Common myeloid progenitor, CD34-positive (primary cell): Measurements from ENCODE around the gene CAPN2.

Source experiments
- CTCF ChIA-PET: fragments of 350-600 bp; sonication (Branson Sonifier 250); formaldehyde crosslinking; loops from one replicate; lab custom pipeline; 2021; ENCODE audit warnings: antibody characterized with exemption; lab: Charles Lee
- POLR2A ChIA-PET: fragments of 350-600 bp; sonication (Branson Sonifier 250); formaldehyde crosslinking; loops from one replicate; lab custom pipeline; 2021; ENCODE audit warnings: antibody characterized with exemption; lab: Charles Lee
- DNase-seq, 3 donors: peaks; one replicate each; pipeline versions ENCODE4 v3.0.0 to v3.0.0-alpha.2; 2013
- H3K27ac ChIP-seq, 2 experiments: 1 replicate in 1 of 2; 2 replicates in 1 of 2; pipeline ENCODE4 v1.7.0; 2013; ENCODE audit warnings: inconsistent platforms in 2 of 2, low read length in 2 of 2, mild to moderate bottlenecking in 2 of 2, low read depth in 1 of 2, moderate library complexity in 1 of 2; ENCODE audit not compliant: severe bottlenecking in 2 of 2, insufficient read depth in 1 of 2, poor library complexity in 1 of 2
- H3K27me3 ChIP-seq, 5 experiments: replicated peaks in 2 of 5; 1 replicate in 3 of 5; 2 replicates in 2 of 5; pipeline versions ENCODE4 v1.6.1 to v1.7.0; 2013; ENCODE audit warnings: low read length in 4 of 5, mild to moderate bottlenecking in 2 of 5, moderate library complexity in 2 of 5, inconsistent platforms in 1 of 5; ENCODE audit not compliant: insufficient read depth in 5 of 5, control insufficient read depth in 4 of 5
- H3K36me3 ChIP-seq, 4 experiments: 1 replicate in 2 of 4; 2 replicates in 2 of 4; pipeline versions ENCODE4 v1.6.1 to v1.7.0; 2013; ENCODE audit warnings: low read length in 3 of 4, control low read depth in 1 of 4, mild to moderate bottlenecking in 1 of 4; ENCODE audit not compliant: control insufficient read depth in 4 of 4, insufficient read depth in 4 of 4
- H3K4me1 ChIP-seq, 4 experiments: 1 replicate in 3 of 4; 2 replicates in 1 of 4; pipeline versions ENCODE4 v1.6.1 to v1.7.1; 2013; ENCODE audit warnings: low read length in 3 of 4, mild to moderate bottlenecking in 3 of 4, control low read depth in 1 of 4, inconsistent platforms in 1 of 4, moderate library complexity in 1 of 4; ENCODE audit not compliant: control insufficient read depth in 4 of 4, insufficient read depth in 4 of 4; ENCODE audit errors: control extremely low read depth in 1 of 4
- H3K4me3 ChIP-seq, 7 experiments: 1 replicate in 4 of 7; 2 replicates in 3 of 7; pipeline versions ENCODE4 v1.5.1 to v1.7.0; 2013; ENCODE audit warnings: mild to moderate bottlenecking in 7 of 7, low read length in 6 of 7, moderate library complexity in 6 of 7, inconsistent platforms in 2 of 7, low read depth in 2 of 7, control low read depth in 1 of 7; ENCODE audit not compliant: insufficient read depth in 4 of 7, control insufficient read depth in 1 of 7; ENCODE audit errors: extremely low read depth in 1 of 7
- H3K9me3 ChIP-seq, 5 experiments: 1 replicate in 4 of 5; 2 replicates in 1 of 5; pipeline versions ENCODE4 v1.6.1 to v1.7.1; 2013; ENCODE audit warnings: low read length in 4 of 5, mild to moderate bottlenecking in 2 of 5, inconsistent platforms in 1 of 5, low read depth in 1 of 5, moderate library complexity in 1 of 5; ENCODE audit not compliant: control insufficient read depth in 4 of 5, insufficient read depth in 2 of 5; ENCODE audit errors: control extremely low read depth in 1 of 5
- WGBS: methylation state at CpG from one replicate; pipeline ENCODE4 v1.1.5; 2013; ENCODE audit not compliant: insufficient coverage; 5-methylcytosine and 5-hydroxymethylcytosine counted together

Gene CAPN2

GRCh38 chr1:223708001-223708359 is 4.4 kb upstream of the CAPN2 start:
- H3K27me3 ChIP-seq, result peaks cover 0 to 2% (median 0%) of the 10 kb centered on the region in 5 experiments
- ChIA-PET CTCF (interaction anchor here (0.8 to 2.3 kb wide), 6 partner anchors 9 to 46 kb away, joined by 3 to 10 read pairs (median 4); no protein-coding TSS in a partner anchor), POLR2A (no interaction called here)
- H3K9me3 ChIP-seq, result no peaks in the 10 kb centered on the region
- no peak overlapping the region for H3K27ac ChIP-seq
- no peaks in the 10 kb centered on the region for H3K36me3 ChIP-seq
- DNase-seq, result no peak
- peaks cover 0 to 16% (median 7%) of the 10 kb centered on the region in 4 experiments for H3K4me1 ChIP-seq
- H3K4me3 ChIP-seq, result no peak overlapping the region
- 85% methylated on average over 5 of the region's 5 CpGs for WGBS

DNA sequence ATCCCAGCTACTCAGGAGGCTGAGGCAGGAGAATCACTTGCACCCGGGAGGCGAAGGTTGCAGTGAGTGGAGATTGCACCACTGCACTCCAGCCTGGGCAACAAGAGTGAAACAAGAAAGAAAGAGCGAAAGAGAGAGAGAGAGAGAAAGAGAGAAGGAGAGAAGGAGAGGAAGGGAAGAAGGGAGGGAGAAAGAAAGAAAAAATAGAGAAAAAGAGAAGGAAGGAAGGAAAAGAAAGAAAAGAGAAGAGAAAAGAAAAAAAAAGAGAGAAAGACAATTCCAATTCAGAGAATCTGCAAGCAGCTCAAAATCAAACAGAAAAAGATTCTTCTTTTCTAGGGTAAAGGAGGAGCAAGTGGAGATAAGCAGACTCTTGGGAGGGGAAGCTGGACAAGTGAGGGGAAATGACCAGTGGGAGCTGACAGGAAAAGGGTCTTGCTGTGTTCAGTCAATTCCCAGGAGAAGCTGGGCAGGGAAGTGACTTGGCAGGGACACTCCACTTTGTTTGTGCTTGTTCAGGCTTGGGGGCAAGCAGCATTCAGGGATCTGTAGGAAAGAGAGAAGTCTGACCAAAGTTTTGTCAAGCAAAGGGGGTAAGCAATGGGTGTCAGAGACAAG is 3.6 kb upstream of the CAPN2 start:
- ChIA-PET CTCF (interaction anchor here (0.6 to 2.3 kb wide), 3 partner anchors 12 to 41 kb away, joined by 3 to 10 read pairs (median 3); no protein-coding TSS in a partner anchor), POLR2A (no interaction called here)
- Histone ChIP-seq H3K27me3 (peaks cover 0 to 2% (median 0%) of the 10 kb centered on the region in 5 experiments), H3K4me3 (no peak overlapping the region), H3K36me3 (no peaks in the 10 kb centered on the region), H3K9me3 (no peaks in the 10 kb centered on the region), H3K4me1 (peaks cover 0 to 20% (median 14%) of the 10 kb centered on the region in 4 experiments), H3K27ac (no peak overlapping the region)
- WGBS, result 98% methylated on average over 3 of the region's 3 CpGs
- DNase-seq, result no peak

DNA sequence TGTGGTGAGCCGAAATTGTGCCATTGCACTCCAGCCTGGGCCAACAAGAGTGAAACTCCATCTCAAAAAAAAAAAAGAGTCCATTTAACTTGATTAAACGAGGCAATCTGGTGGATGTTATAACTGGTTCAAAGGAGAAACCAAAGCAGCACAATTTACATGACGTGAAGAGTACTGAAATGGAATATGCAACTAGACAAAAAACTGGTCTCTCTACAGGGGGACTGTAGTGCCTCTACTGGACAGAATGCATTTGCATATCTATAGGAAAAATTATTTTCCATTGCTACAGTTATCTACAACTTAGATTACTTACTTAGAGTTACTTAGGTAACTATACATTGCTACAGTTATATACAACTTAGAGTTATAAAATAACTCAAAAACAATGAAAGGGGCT is 2.7 kb upstream of the CAPN2 start:
- ChIA-PET POLR2A (no interaction called here), CTCF (interaction anchor here (2.0 to 4.5 kb wide), 2 partner anchors 17 to 40 kb away, joined by 7 to 41 read pairs; no protein-coding TSS in a partner anchor)
- H3K27me3 ChIP-seq, result peaks cover 0 to 2% (median 0%) of the 10 kb centered on the region in 5 experiments
- WGBS, result 80% methylated on average over 1 of the region's 3 CpGs
- H3K36me3 ChIP-seq, result no peaks in the 10 kb centered on the region
- H3K27ac ChIP-seq, result no peak overlapping the region
- no peak for DNase-seq
- H3K4me3 ChIP-seq, result no peak overlapping the region
- H3K9me3 ChIP-seq, result no peaks in the 10 kb centered on the region
- H3K4me1 ChIP-seq, result peaks cover 0 to 20% (median 15%) of the 10 kb centered on the region in 4 experiments

DNA sequence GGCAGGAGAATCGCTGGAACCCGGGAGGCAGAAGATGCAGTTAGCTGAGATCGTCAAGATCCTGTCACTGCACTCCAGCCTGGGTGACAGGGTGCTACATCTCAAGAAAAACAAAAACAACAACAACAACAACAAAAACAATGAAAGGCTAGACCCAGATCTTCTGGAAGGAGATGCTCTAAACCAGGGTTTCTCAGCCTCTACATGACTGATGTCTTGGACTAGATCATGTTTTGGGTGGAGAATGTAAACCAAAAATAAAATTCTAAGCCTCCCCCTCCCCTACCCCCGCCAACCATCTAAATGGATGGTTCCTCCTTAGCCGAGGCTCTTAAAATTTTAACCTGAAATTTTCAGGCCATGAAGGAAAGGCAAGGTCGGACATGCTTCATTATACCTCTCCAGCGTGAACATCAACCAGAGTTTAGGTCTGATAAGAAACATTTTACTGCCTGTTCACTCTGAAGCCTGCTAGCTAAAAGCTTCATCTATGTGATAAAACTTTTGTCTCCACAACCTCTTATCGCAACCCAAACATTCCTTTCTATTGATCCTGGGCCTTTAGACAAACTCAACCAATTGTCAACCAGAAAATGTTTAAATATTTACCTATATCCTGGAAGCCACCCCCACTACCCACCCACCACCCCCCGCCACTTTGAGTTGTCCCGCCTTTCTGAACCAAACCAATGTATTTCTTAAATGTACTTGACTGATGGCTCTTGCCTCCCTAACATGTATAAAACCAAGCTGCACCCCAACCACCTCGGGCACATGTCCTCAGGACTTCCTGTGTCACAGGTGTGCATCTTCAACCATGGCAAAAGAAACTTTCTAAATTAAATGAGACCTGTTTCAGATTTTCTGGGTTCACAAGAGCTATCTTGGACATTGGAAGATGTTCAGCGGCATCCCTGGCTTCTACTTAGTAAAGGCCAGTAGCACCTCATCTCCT is 1.9 kb upstream of the CAPN2 start:
- ChIA-PET POLR2A (no interaction called here), CTCF (interaction anchor here (2.0 to 4.5 kb wide), 3 partner anchors 15 to 39 kb away, joined by 6 to 41 read pairs (median 7); no protein-coding TSS in a partner anchor)
- WGBS, result 85% methylated on average over 10 of the region's 12 CpGs
- Histone ChIP-seq H3K9me3 (no peaks in the 10 kb centered on the region), H3K4me3 (no peak overlapping the region), H3K36me3 (no peaks in the 10 kb centered on the region), H3K27ac (no peak overlapping the region), H3K4me1 (peaks cover 0 to 20% (median 15%) of the 10 kb centered on the region in 4 experiments), H3K27me3 (peaks cover 0 to 2% (median 0%) of the 10 kb centered on the region in 5 experiments)
- DNase-seq, result no peak

DNA sequence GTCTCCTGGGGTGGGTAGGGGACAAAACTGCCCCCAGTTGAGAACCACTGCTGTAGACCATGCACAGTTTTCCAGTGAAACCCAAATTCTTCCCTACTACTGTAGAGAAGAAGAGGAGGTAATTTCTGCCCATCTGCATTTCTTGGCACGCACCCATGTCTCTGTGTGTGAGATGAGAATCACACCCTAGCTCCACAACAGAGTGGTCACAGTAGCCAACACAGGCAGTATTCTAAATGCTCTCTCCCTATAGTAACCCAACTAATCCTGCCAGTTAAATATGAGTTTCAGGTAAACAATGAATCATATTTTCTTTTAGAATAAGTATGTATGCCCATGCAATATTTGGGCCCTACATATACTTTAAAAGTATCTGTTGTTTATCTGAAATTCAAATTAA is 1.2 kb upstream of the CAPN2 start:
- ChIA-PET POLR2A (no interaction called here), CTCF (interaction anchor here (1.0 to 4.5 kb wide), 7 partner anchors 12 to 65 kb away, joined by 3 to 41 read pairs (median 6); no protein-coding TSS in a partner anchor)
- H3K27ac ChIP-seq, result no peak overlapping the region
- peaks cover 0 to 2% (median 0%) of the 10 kb centered on the region in 5 experiments for H3K27me3 ChIP-seq
- H3K4me1 ChIP-seq, result peaks cover 0 to 26% (median 19%) of the 10 kb centered on the region in 4 experiments
- WGBS, result no CpG with 5 or more reads among the region's 1 CpG
- H3K9me3 ChIP-seq, result no peaks in the 10 kb centered on the region
- no peaks in the 10 kb centered on the region for H3K36me3 ChIP-seq
- H3K4me3 ChIP-seq, result no peak overlapping the region
- DNase-seq, result no peak

DNA sequence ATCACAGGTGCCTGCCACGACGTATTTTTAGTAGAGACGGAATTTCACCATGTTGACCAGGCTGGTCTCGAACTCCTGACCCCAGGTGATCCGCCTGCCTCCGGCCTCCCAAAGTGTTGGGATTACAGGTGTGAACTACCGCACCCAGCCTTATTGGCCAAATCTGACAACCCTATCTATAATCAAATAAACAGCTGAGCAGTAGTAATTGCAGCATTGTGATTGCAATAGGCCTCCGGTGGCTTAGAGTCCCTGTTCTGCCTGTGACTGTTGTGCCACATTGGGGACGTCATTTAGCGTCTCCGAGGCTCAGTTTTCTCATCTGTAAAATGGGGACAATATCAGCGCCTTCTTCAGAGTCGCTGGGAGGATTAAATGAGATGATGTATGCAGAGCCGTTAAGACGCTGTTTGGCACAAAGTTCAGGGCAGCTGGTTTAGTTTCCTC is 569 bp upstream of the CAPN2 start:
- Histone ChIP-seq H3K4me1 (peaks cover 0 to 31% (median 25%) of the 10 kb centered on the region in 4 experiments), H3K27ac (peak overlapping the region in 1 of 2 experiments; percentile 53), H3K36me3 (no peaks in the 10 kb centered on the region), H3K4me3 (peak overlapping the region in 6 of 7 experiments; percentile 65 to 82 (median 70)), H3K9me3 (no peaks in the 10 kb centered on the region), H3K27me3 (peaks cover 0 to 2% (median 0%) of the 10 kb centered on the region in 5 experiments)
- DNase-seq, result peak in 2 of 3 donors; percentile 64 to 69
- ChIA-PET POLR2A (interaction anchor here (0.6 to 1.2 kb wide), 2 partner anchors 18 to 38 kb away, joined by 3 to 5 read pairs; no protein-coding TSS in a partner anchor), CTCF (interaction anchor here (1.0 to 4.5 kb wide), 11 partner anchors 10 to 65 kb away, joined by 3 to 41 read pairs (median 5); no protein-coding TSS in a partner anchor)
- 89% methylated on average over 11 of the region's 15 CpGs for WGBS
